Right atrium auricular region (tissue), 2 donors: ENCODE data around the gene SYTL2. TPM values are rescaled to one million over a fixed set of nuclear protein-coding genes. Genes with fewer than 3 reads are reported as not detected.

Source experiments
- DNase-seq: peaks from one replicate; pipeline ENCODE4 v3.0.0-alpha.2; 2019; ENCODE audit warnings: low spot score
- H3K27ac ChIP-seq, 2 donors: fragments of 200-600 bp; sonication (generic); 1 replicate in 1 of 2; 2 replicates in 1 of 2; pipeline ENCODE4 v1.5.1; 2016 to 2019
- H3K27me3 ChIP-seq, 2 donors: fragments of 200-600 bp; sonication (generic); one replicate each; pipeline versions ENCODE4 v1.5.1 to v1.6.0; 2017 to 2019
- H3K36me3 ChIP-seq: fragments of 200-600 bp; sonication (generic); one replicate; pipeline ENCODE4 v1.5.1; 2016
- H3K4me1 ChIP-seq, 2 donors: fragments of 200-600 bp; sonication (generic); one replicate each; pipeline versions ENCODE4 v1.5.1 to v1.6.0; 2017 to 2019
- H3K4me3 ChIP-seq, 2 donors: fragments of 200-600 bp; sonication (generic); 1 replicate in 1 of 2; 2 replicates in 1 of 2; pipeline ENCODE4 v1.5.1; 2017 to 2019; ENCODE audit warnings: mild to moderate bottlenecking in 1 of 2, moderate library complexity in 1 of 2
- H3K9me3 ChIP-seq, 2 donors: fragments of 200-600 bp; sonication (generic); one replicate each; pipeline ENCODE4 v1.5.1; 2019
- total RNA-seq, 2 donors: library from RNA; depleted of rRNA; stranded (reverse); fragments of >200 nt; gene quantifications; one replicate each; pipeline ENCODE4 v1.1.0, GENCODE V29; 2016
- TF ChIP-seq, protein P1 (sequence below), 2 donors: fragments of 200-600 bp; sonication (generic); IDR thresholded peaks; one replicate each; pipeline ENCODE4 v1.5.1; 2019; ENCODE audit warnings: antibody characterized with exemption in 2 of 2

SYTL2 gene
- total RNA-seq, 2 donors from 2014 or later, result 5.0 to 12.1 TPM

DNA sequence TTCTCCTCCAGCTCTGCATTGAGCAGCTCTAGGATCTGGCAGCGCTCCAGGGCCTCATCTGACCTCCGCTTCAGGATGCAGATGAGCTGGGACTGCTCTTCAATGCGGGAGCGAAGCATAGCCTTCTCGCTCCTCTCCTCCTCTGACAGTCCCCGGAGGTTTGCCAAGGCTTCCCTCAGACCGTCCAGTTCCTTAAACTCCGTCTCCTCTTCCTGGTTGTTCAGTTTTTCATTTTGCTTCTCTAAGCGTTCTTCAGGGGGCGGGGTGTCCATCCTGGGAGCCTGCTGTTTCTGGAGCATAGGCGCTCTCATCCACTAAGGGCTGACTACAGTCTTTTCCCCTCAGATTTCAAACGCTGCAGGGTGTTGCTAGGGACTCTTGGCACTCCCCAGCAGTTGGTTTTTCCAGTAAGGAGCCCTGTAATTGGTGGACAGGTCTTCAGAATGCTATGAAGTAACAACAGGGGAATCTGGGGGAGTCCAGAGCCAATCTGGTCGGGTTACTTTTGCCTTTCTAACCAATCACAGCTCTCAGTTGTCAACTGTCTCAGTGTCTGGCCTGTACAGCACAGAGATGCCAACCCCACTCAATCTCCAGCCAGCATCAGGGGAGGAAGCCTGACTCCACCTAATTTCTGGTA lies 125.0 kb downstream of the SYTL2 start, which contains the start of gene CCDC89:
Gene CCDC89, minus strand, starts transcription at position 376 of the 640 bp plus-strand sequence. Its CDS starts 65 bp downstream, at position 311.
- peaks cover 0 to 34% of the 10 kb centered on the region in 2 donors for H3K4me1 ChIP-seq
- H3K4me3 ChIP-seq, result peak within 1 kb of the TSS; percentile 22 to 49
- peak within 1 kb of the TSS; percentile 56 for H3K27ac ChIP-seq
- no peaks in the 10 kb centered on the region for H3K9me3 ChIP-seq
- DNase-seq, result peak; percentile 88
- TF ChIP-seq, protein P1, sequence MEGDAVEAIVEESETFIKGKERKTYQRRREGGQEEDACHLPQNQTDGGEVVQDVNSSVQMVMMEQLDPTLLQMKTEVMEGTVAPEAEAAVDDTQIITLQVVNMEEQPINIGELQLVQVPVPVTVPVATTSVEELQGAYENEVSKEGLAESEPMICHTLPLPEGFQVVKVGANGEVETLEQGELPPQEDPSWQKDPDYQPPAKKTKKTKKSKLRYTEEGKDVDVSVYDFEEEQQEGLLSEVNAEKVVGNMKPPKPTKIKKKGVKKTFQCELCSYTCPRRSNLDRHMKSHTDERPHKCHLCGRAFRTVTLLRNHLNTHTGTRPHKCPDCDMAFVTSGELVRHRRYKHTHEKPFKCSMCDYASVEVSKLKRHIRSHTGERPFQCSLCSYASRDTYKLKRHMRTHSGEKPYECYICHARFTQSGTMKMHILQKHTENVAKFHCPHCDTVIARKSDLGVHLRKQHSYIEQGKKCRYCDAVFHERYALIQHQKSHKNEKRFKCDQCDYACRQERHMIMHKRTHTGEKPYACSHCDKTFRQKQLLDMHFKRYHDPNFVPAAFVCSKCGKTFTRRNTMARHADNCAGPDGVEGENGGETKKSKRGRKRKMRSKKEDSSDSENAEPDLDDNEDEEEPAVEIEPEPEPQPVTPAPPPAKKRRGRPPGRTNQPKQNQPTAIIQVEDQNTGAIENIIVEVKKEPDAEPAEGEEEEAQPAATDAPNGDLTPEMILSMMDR (IDR thresholded peaks at IDR 0.05), result no peak
- no peaks in the 10 kb centered on the region for H3K27me3 ChIP-seq
- H3K36me3 ChIP-seq, result no peaks in the 10 kb centered on the region

DNA sequence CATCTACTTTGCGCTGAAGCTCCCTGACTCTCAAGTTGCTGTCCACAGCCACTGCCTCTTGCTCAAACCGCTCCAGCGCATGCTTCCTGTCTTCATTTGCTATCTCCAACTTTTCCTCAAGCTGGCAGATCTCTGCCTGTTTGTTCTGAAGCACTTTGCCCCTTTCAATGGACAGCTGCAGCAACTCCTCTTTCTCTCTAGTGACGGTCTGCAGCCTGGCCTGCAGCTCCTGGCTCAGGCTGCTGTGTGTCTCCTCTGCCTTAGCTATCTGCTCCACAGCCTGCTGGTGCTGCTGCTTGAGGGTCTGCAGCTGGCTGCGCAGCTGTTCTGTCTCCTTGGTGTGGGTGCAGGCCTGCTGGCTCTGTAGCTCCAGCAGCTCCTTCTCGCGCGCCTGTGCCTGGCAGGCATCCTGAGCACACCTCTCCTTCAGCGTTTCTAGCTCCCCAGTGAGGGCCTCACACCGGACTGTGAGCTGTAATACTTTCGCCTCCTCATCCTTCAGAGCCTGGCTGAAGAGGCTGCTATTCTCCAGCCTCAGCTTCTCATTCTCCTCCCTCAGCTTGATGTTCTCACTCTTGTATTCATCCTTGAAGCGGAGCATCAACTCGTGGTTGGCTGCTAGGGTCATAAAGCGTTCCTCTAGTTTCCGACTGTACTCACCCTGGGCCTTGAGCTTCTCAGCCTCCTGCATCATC lies 125.7 kb downstream of the SYTL2 start:
- peaks cover 0 to 34% of the 10 kb centered on the region in 2 donors for H3K4me1 ChIP-seq
- H3K27me3 ChIP-seq, result no peaks in the 10 kb centered on the region
- TF ChIP-seq, protein P1 (IDR thresholded peaks at IDR 0.05), result no peak
- H3K36me3 ChIP-seq, result no peaks in the 10 kb centered on the region
- peak overlapping the region; percentile 56 for H3K27ac ChIP-seq
- no peaks in the 10 kb centered on the region for H3K9me3 ChIP-seq
- DNase-seq, result no peak
- peak overlapping the region; percentile 22 to 49 for H3K4me3 ChIP-seq

DNA sequence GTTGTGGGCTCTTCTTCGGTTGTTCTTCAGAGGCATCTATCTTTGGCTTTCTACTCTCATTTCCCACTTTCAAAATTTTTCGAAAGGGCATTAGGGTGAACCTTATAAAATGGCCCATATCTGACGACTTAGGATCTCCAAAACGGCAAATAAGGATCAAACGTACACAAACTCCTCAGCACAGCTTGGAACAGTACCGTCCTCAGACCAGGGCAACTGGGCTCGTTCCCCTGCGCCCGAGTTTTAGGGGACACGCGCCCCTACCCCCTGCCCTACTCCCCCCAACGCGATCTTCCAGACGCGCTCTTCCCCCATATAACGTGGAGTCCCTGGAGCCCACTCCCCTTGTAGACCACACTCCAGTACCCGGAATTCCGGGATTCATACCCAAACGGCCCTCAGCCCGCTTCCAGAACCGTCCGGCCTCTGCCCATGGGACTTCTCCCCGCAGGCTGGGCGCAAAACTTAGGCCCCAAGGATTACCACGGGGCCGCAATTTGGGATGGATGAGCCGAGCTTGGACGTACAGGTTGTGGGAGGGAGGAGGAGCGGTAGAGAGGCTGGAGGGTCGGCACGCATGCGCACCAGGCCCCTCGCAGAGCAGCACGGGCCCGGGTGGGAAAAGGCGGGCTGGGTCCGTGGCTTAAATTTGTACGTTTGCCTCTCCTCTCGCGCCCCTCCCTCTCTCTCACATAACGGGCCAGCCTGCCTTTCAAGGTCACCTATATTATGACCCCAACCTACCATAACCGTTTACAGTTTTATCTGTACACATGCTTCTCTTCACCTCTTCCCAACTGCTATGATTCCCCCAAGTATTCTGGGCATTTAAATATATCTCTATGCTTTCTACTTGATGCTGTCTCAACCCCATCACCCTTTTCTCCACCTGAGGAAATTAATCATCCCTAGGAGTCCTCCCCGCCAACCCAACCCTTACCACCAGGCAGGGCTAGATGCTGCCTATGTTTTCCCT lies 128.3 kb downstream of the SYTL2 start:
- TF ChIP-seq, protein P1 (IDR thresholded peaks at IDR 0.05), result no peak
- no peaks in the 10 kb centered on the region for H3K27me3 ChIP-seq
- DNase-seq, result no peak
- H3K4me3 ChIP-seq, result peak overlapping the region; percentile 58 to 61
- no peaks in the 10 kb centered on the region for H3K9me3 ChIP-seq
- H3K27ac ChIP-seq, result peak overlapping the region; percentile 52 to 63
- no peaks in the 10 kb centered on the region for H3K36me3 ChIP-seq
- peaks cover 0 to 34% of the 10 kb centered on the region in 2 donors for H3K4me1 ChIP-seq

DNA sequence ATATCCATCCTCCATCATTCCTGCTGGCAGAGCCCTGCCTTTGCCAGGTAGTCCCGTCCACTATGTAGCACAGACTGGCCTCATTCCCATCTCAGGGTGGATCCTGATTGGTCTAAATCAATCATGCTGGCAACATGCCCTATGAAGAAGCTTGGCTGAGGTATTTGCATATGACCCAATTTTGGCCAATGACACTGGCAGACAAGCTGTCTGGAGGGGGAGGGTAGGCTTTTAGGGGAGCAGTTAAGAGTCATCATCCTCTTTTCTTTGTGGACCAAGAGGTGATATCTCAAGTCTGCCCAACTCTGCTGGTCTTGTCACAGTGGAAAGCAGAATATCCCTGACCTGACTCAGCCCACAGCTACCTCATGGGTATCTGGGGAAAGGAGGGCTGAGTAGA lies 130.0 kb downstream of the SYTL2 start:
- DNase-seq, result no peak
- H3K27me3 ChIP-seq, result no peaks in the 10 kb centered on the region
- H3K4me3 ChIP-seq, result no peak overlapping the region
- TF ChIP-seq, protein P1 (IDR thresholded peaks at IDR 0.05), result no peak
- H3K4me1 ChIP-seq, result peaks cover 0 to 26% of the 10 kb centered on the region in 2 donors
- H3K9me3 ChIP-seq, result no peaks in the 10 kb centered on the region
- no peak overlapping the region for H3K27ac ChIP-seq
- H3K36me3 ChIP-seq, result no peaks in the 10 kb centered on the region

DNA sequence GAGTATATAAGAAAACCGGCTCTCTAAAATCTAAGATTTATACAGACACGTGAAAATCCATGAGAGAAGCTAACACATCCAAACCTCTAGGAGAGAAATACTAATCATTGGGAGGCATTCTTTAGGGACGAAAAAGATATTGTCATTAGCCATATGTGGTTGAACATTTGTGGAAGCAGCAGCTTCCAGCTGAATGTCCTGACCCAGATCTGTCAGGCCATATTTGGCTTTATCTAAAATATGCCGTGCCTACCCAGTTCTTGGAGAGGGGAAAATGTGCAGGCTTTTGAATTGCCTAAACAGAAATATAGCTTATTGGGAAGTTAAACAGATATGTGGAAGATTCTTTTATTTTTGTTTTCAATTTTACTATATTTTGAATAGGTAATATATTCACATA lies 131.4 kb downstream of the SYTL2 start:
- no peaks in the 10 kb centered on the region for H3K9me3 ChIP-seq
- peaks cover 0 to 15% of the 10 kb centered on the region in 2 donors for H3K4me1 ChIP-seq
- H3K36me3 ChIP-seq, result no peaks in the 10 kb centered on the region
- DNase-seq, result no peak
- H3K27me3 ChIP-seq, result no peaks in the 10 kb centered on the region
- no peak overlapping the region for H3K4me3 ChIP-seq
- no peak overlapping the region for H3K27ac ChIP-seq
- TF ChIP-seq, protein P1 (IDR thresholded peaks at IDR 0.05), result no peak
